Measurements from ENCODE around the gene SLC35E4.

- TF ChIP-seq NR1H2 (CRISPR knock-in tag; IDR thresholded peaks at IDR 0.05), result no peak
- TF ChIP-seq ELF4 (CRISPR knock-in tag; IDR thresholded peaks at IDR 0.05; ENCODE audit: low read depth), result no peak
- TF ChIP-seq MXD4 (CRISPR knock-in tag; IDR thresholded peaks at IDR 0.05; ENCODE audit: borderline replicate concordance), result no peak
- TF ChIP-seq CREM (CRISPR knock-in tag; IDR thresholded peaks at IDR 0.05), result no peak
- no peak for TF ChIP-seq NFATC4 (CRISPR knock-in tag; IDR thresholded peaks at IDR 0.05)
- TF ChIP-seq CTCF (IDR thresholded peaks at IDR 0.05), result no peak
- no peak for TF ChIP-seq MYBL2 (CRISPR knock-in tag; IDR thresholded peaks at IDR 0.05)
These were observed 5.4 kb downstream of the SLC35E4 start for GRCh38 chr22:30640839-30641430.

Measured in WTC11 (cell line).